Loucy (cell line): Measurements from ENCODE around the gene CCDC92B.

Source experiments
- EZH2phosphoT487 ChIP-seq: fragments of 200-600 bp; IDR thresholded peaks from 2 replicates; pipeline ENCODE4 v1.6.1; 2018; ENCODE audit warnings: antibody characterized with exemption, mild to moderate bottlenecking, moderate library complexity, borderline replicate concordance
- TF ChIP-seq, protein P1 (sequence below): fragments of 200-600 bp; sonication (generic); conservative IDR thresholded peaks from 2 replicates; pipeline ENCODE4 v1.5.1; 2014; ENCODE audit warnings: mild to moderate bottlenecking, antibody characterized with exemption, low read length

DNA sequence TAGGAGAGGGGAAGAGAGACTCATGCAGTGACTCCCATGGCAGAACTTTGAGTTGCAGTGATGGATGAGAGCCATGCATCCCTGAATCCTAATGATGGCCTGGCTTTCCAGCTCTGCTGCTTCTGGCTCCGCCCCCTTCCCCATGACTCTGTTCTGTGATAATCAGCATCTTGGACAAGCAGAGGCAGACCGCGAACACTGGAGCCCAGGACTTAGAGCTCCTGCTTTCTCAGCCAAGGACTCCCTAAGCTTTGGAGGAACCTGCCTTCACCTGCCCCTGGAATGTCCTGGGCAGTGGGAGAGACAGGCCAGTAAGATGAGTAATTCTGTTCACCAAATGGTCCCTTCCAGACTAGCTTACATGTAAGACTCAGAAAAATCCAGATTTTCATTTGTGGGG lies 12.5 kb downstream of the CCDC92B start:
- no peak for TF ChIP-seq EZH2phosphoT487
- TF ChIP-seq, protein P1, sequence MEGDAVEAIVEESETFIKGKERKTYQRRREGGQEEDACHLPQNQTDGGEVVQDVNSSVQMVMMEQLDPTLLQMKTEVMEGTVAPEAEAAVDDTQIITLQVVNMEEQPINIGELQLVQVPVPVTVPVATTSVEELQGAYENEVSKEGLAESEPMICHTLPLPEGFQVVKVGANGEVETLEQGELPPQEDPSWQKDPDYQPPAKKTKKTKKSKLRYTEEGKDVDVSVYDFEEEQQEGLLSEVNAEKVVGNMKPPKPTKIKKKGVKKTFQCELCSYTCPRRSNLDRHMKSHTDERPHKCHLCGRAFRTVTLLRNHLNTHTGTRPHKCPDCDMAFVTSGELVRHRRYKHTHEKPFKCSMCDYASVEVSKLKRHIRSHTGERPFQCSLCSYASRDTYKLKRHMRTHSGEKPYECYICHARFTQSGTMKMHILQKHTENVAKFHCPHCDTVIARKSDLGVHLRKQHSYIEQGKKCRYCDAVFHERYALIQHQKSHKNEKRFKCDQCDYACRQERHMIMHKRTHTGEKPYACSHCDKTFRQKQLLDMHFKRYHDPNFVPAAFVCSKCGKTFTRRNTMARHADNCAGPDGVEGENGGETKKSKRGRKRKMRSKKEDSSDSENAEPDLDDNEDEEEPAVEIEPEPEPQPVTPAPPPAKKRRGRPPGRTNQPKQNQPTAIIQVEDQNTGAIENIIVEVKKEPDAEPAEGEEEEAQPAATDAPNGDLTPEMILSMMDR, result no peak
